Measurements from ENCODE around the gene MEX3C.

GRCh38 chr18:51137891-51138290 is 59.6 kb downstream of the MEX3C start:
- no peak for TF ChIP-seq CTCF (IDR thresholded peaks at IDR 0.05)
- no peak for TF ChIP-seq POLR2A (IDR thresholded peaks at IDR 0.05)
